SK-N-SH (cell line): ENCODE data around the gene SPG7.

Source experiments
- CTCF ChIP-seq: fragments of 200-600 bp; sonication (generic); IDR thresholded peaks from 2 replicates; pipeline ENCODE4 v1.6.1; 2017; ENCODE audit warnings: antibody characterized with exemption, mild to moderate bottlenecking, moderate library complexity
- EZH2phosphoT487 ChIP-seq: fragments of 200-600 bp; sonication (generic); IDR thresholded peaks from 2 replicates; pipeline ENCODE4 v1.6.1; 2017; ENCODE audit warnings: low read depth, mixed run types, mild to moderate bottlenecking, antibody characterized with exemption, moderate library complexity, borderline replicate concordance
- FOXJ3 ChIP-seq: sonication (generic); formaldehyde crosslinking; IDR thresholded peaks from 2 replicates; pipeline ENCODE4 v1.5.1; 2020; ENCODE audit warnings: mild to moderate bottlenecking, missing genetic modification reagents
- NFIC ChIP-seq: IDR thresholded peaks from 2 replicates; pipeline ENCODE4 v1.4.0; 2012; ENCODE audit warnings: borderline replicate concordance
- POLR2AphosphoS5 ChIP-seq: IDR thresholded peaks from 2 replicates; pipeline ENCODE4 v1.6.1; 2012; ENCODE audit warnings: low read depth, low read length
- REST ChIP-seq: IDR thresholded peaks from 2 replicates; pipeline ENCODE4 v1.6.1; 2012; ENCODE audit warnings: mild to moderate bottlenecking, low read depth, low read length, moderate library complexity
- SMC3 ChIP-seq: IDR thresholded peaks from 2 replicates; pipeline ENCODE4 v1.6.1; 2012; ENCODE audit warnings: low read depth, low read length, improper control_type of control experiment
- YY1 ChIP-seq: IDR thresholded peaks from 2 replicates; pipeline ENCODE4 v1.4.0; 2012; ENCODE audit warnings: low read depth, mild to moderate bottlenecking
- ZBTB33 ChIP-seq: IDR thresholded peaks from 2 replicates; pipeline ENCODE4 v1.4.0; 2012; ENCODE audit warnings: low read depth, borderline replicate concordance

- no peak for TF ChIP-seq FOXJ3
- no peak for TF ChIP-seq SMC3
- TF ChIP-seq ZBTB33 = no peak
- TF ChIP-seq CTCF = no peak
- TF ChIP-seq REST = no peak
- TF ChIP-seq EZH2phosphoT487 = no peak
- no peak for TF ChIP-seq NFIC
- TF ChIP-seq POLR2AphosphoS5 = no peak
- TF ChIP-seq YY1 = no peak
These were observed 41.0 kb downstream of the SPG7 start for GRCh38 chr16:89549007-89549700.
